RWPE1 (cell line): ENCODE results near the gene AHI1.

Experiments
- CTCF ChIA-PET: fragments of 350-600 bp; sonication (Branson Sonifier 250); formaldehyde crosslinking; extraction: SDS; loops from one replicate; lab custom pipeline; 2021; lab: Yijun Ruan, JAX
- POLR2A ChIA-PET: fragments of 400-600 bp; formaldehyde crosslinking; extraction: SDS; loops from one replicate; lab custom pipeline; 2020; ENCODE audit warnings: antibody characterized with exemption; ENCODE audit not compliant: low non-redundant PET; lab: Yijun Ruan, JAX
- DNase-seq: peaks from one replicate; pipeline ENCODE4 v3.0.0; 2012; ENCODE audit warnings: low spot score
- H3K27ac ChIP-seq: fragments of 450-650 bp; 2 replicates; pipeline ENCODE4 v1.5.1; 2017
- TF ChIP-seq, protein P1 (sequence below): fragments of 450-650 bp; conservative IDR thresholded peaks from 2 replicates; pipeline ENCODE4 v1.5.1; 2017; ENCODE audit warnings: low read depth, mild to moderate bottlenecking

AHI1 gene

GRCh38 chr6:135265278-135265677 lies 232.3 kb downstream of the AHI1 start:
- TF ChIP-seq, protein P1, sequence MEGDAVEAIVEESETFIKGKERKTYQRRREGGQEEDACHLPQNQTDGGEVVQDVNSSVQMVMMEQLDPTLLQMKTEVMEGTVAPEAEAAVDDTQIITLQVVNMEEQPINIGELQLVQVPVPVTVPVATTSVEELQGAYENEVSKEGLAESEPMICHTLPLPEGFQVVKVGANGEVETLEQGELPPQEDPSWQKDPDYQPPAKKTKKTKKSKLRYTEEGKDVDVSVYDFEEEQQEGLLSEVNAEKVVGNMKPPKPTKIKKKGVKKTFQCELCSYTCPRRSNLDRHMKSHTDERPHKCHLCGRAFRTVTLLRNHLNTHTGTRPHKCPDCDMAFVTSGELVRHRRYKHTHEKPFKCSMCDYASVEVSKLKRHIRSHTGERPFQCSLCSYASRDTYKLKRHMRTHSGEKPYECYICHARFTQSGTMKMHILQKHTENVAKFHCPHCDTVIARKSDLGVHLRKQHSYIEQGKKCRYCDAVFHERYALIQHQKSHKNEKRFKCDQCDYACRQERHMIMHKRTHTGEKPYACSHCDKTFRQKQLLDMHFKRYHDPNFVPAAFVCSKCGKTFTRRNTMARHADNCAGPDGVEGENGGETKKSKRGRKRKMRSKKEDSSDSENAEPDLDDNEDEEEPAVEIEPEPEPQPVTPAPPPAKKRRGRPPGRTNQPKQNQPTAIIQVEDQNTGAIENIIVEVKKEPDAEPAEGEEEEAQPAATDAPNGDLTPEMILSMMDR, result no peak
- POLR2A ChIA-PET, result no interaction called here
- CTCF ChIA-PET, result interaction anchor here (0.6 kb wide), 1 partner anchor 1517 kb away, joined by 7 read pairs; no protein-coding TSS in a partner anchor
- DNase-seq, result no peak
- no peak overlapping the region for H3K27ac ChIP-seq

- no peak overlapping the region for H3K27ac ChIP-seq
- POLR2A ChIA-PET, result no interaction called here
- CTCF ChIA-PET, result interaction anchor here (0.6 to 0.7 kb wide), 4 partner anchors 17 to 1375 kb away, joined by 3 to 4 read pairs (median 3); no protein-coding TSS in a partner anchor
- TF ChIP-seq, protein P1, result no peak
- DNase-seq, result no peak
These were observed 235.4 kb downstream of the AHI1 start for GRCh38 chr6:135261872-135262725.

DNA sequence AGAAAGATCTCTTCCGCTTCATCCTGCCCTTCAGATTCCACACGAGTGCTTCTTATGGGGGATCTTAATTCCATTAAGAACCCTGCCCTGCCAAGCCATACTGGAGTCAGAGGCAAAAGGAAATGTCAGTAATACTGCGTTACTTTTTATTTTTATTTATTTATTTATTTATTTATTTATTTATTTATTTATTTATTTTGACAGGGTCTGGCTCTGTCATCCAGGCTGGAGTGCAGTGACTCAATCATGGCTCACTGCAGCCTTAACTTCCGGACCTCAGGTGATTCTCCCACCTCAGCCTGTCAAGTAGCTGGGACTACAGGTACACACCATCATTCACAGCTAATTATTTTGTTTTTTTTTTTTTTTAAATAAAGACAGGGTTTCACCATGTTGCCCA lies 236.9 kb downstream of the AHI1 start:
- H3K27ac ChIP-seq, result no peak overlapping the region
- TF ChIP-seq, protein P1, result no peak
- ChIA-PET CTCF (interaction anchor here (0.7 kb wide), 1 partner anchor 1709 kb away, joined by 3 read pairs; no protein-coding TSS in a partner anchor), POLR2A (no interaction called here)
- DNase-seq, result no peak

- no peak for DNase-seq
- CTCF ChIA-PET, result interaction anchor here (0.6 to 0.9 kb wide), 3 partner anchors 22 to 101 kb away, joined by 3 to 5 read pairs (median 3); no protein-coding TSS in a partner anchor
- POLR2A ChIA-PET, result no interaction called here
- no peak overlapping the region for H3K27ac ChIP-seq
- TF ChIP-seq, protein P1, result no peak
These were observed 238.6 kb downstream of the AHI1 start for GRCh38 chr6:135258970-135259369.

GRCh38 chr6:135257631-135258405 lies 239.7 kb downstream of the AHI1 start:
- no peak for DNase-seq
- ChIA-PET POLR2A (no interaction called here), CTCF (interaction anchor here (0.6 to 1.5 kb wide), 4 partner anchors 41 to 79 kb away, joined by 3 to 4 read pairs (median 3); no protein-coding TSS in a partner anchor)
- no peak overlapping the region for H3K27ac ChIP-seq
- TF ChIP-seq, protein P1, result no peak

DNA sequence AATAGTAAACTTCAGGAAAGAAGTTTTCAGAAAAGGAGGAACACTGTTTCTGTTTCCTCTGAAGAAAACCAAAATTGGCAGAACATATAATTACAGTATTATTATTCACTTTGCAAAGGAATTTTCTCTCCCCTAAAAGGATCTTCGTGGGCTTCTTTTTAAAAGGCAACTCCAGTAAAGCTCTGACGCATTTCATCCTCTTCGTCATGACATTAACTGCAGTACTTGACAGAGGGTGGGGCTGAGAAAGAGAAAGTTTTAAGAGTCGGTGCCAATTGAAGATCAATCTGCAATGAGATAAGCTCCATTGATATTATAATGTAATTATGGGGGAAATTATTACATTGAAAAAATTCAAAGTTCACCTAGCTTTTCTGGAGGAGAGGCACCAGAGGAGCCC lies 240.7 kb downstream of the AHI1 start:
- CTCF ChIA-PET, result interaction anchor here (0.6 to 1.5 kb wide), 3 partner anchors 43 to 80 kb away, joined by 3 to 4 read pairs (median 3); no protein-coding TSS in a partner anchor
- no peak for DNase-seq
- TF ChIP-seq, protein P1, result no peak
- POLR2A ChIA-PET, result no interaction called here
- no peak overlapping the region for H3K27ac ChIP-seq
